Stimulated activated CD8-positive, alpha-beta memory T cell treated with anti-CD3 and anti-CD28 coated beads, Interleukin-2, amount 100 ng/mL, for 1 hour (primary cell): ENCODE results near the gene AOX1.
"Not testable (repeated sequence)": the region's sequence is repeated elsewhere in the genome, so short reads cannot be mapped to it uniquely, and the experiment has no call there.

ENCODE experiments used
- DNase-seq, 2 donors: peaks; one replicate each; pipeline ENCODE4 v3.0.0-alpha.2; 2020; ENCODE audit warnings: low read depth in 2 of 2

The AOX1 gene

DNA sequence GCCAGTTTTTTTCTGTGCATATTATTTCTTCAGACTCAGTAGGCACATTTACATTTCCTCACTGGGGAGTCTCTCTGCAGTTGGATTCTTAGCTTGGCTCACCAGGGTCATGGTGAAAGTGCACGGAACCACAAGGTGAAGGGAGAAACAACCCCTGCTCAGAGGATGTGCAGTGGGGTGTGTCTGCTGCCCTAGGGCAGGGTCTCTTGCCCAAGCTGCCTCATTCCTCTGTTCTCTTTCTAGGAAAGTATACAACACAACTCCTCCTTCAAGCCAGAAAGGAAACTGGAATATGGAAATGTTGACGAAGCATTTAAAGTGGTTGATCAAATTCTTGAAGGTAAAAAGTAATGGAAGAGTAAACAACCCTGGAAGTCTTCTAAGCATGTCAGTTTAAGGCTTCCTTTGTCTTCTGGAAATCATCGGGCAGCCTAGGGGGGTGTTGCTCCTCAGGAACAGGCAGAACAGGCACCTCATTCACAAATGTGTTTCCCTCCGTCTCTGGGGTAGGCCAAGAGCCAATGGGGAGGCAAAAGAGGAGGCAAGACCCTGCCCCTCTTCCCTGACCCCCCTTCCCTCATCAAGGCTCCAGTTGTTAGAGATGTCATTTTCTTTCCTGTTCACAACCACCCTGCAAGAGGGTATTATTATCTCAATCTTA lies 41.4 kb downstream of the AOX1 start:
- DNase-seq, result no peak

DNA sequence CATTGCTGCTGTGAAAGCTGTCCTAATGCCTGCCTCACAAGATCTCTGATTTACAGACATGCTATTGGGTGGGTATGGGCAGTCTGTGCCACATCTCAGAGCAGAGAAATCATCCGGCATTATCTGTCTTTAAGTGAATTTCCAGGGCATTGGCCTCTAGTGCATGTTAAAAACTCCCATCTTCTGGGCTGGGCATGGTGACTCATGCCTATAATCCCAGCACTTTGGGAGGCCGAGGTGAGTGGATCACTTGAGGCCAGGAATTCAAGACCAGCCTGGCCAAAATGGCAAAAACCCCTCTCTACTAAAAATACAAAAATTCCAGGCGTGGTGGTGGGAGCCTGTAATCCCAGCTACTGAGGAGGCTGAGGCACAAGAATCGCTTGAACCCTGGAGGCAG lies 42.6 kb downstream of the AOX1 start:
- not testable (repeated sequence) for DNase-seq

DNA sequence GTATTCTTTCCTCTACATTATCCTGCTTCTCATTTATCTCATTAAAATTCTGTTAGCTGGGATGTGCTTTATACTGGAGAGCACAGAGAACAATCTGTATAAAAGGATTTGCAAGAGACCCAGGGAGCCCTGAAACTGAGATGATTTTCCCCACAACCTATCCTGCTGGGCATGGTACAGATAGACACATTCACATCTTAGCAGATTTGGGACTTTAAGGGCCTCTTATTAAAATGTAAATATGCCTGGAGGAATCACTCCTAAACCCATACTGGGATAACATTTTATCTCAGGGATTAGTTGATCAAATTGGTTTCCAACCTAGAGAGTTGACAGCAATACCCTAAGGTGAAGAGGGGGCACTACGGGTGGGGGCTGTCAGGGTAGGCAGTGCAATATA lies 45.5 kb downstream of the AOX1 start:
- DNase-seq, result no peak

DNA sequence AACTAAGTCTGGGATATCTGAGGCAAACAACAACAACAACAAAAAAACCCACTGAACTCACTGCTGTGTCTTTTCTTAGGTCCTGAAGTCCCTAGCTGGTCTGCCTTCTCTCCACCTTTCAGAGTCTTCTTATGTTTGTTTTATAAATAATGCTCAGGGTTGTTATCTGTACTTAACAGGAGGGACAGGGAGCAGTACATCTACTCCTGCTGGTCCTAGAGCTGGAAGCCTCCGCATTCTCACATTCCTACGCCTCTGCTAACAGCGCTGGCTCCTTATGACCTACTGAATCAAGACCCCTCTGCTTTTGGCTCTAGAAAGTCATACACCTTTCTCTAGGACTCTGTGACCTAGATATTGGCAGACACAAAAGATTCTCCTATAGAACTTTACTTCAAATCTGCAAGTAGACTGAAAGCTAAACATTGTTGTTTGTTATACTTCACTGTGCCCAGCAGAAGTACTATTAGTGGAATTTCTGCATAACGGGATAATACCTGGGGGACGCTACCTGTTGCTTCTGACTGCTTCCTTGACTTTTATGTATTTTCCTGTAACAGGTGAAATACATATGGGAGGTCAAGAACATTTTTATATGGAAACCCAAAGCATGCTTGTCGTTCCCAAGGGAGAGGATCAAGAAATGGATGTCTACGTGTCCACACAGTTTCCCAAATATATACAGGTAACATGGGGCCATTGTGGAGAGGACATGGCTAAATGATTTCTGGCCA lies 48.6 kb downstream of the AOX1 start:
- no peak for DNase-seq

DNA sequence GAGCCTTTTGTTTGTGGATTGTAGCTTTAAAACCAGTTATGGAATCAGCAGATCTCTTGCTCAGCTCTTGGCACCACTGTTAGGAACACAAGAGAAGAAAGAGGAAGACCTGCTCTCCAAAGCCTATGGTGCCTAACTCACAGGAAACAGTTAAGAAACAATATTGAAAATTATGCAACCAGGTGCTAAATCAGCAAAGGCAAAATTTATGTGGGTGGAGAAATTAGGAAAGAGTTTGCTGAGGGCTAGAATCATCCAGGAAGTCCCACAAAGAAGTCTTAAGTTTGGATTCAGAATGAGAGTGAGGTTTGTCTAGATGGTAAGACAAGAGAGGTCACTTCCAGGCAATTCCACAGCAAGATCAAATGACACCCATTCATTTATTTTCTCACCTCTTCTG lies 49.4 kb downstream of the AOX1 start:
- DNase-seq, result no peak

DNA sequence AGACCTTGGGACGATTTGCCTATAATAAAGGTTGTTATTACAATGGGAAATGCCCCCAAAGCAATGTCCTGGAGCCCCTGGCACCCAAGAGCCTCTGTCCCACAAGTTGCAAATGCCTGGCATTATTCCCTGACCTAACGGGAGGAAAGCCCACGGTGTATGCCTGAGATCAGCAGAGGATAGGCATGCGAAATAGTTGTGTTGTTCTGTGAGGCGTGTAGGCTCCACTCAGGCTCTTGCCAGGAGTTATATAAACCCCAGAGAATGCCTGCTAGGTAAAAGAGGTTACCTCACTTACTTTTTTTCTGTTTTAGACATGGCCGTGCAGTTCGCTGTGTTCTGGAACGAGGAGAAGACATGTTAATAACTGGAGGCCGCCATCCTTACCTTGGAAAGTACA lies 52.1 kb downstream of the AOX1 start:
- DNase-seq, result no peak

DNA sequence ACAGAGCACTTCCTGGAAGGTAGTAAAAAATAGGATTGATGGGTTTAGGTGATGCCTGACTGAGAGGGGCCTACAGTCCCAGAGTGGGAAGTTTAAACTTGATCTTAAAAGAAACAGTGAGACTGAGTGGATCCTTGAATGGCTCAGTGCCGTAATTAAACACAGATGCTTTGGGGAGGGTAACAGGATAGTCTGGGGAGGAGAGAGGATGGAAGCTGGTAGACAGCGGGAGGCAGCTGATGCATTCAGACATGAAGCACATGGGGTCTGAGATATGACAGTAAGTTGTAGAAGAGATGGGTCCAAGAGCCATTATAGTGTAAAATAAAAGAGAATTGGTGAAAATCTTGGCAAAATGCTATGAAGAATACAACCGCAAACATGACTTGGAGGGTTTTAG lies 54.4 kb downstream of the AOX1 start:
- DNase-seq, result no peak

DNA sequence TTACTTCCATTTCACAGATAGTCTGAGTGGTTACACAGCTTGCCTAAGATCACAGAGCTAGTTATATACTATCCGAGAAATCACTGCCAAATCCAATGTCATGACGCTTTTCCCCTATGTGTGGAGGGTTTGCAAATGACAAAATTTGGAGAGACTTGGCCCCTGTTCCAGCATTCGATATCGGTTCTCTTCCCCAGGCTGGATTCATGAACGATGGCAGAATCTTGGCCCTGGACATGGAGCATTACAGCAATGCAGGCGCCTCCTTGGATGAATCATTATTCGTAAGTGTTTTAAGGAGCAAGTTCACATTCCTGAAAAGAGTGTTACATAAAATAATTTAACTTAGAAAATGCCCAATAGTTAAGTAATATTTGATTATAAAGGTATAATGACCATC lies 55.1 kb downstream of the AOX1 start:
- no peak for DNase-seq

GRCh38 chr2:200648518-200649281 lies 62.9 kb downstream of the AOX1 start:
- not testable (repeated sequence) for DNase-seq

- no peak for DNase-seq
Observed at GRCh38 chr2:200649724-200650123, 63.9 kb downstream of the AOX1 start.

DNA sequence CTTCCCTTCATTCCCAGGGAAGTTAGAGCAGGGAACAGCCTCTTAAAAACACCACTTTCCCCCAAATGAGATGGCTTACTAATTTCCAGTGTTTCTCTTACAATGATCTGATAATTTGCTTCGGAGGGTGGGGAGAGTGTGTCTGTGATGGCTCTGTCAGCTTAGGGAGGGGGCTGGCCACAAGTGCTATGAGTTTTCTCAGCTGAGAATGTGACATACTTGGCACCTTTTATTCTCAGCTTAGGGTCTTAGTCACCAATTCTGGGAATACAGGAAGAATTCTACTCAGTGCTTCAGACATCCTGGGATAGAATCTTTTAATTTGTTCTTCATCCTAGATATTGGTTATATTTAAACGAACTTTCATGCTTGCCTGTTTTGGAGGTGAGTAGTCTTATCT lies 64.4 kb downstream of the AOX1 start:
- DNase-seq, result no peak

- DNase-seq, result no peak
Observed at GRCh38 chr2:200652158-200652557, 66.3 kb downstream of the AOX1 start.

- no peak for DNase-seq
Observed at GRCh38 chr2:200653021-200653420, 67.2 kb downstream of the AOX1 start.

DNA sequence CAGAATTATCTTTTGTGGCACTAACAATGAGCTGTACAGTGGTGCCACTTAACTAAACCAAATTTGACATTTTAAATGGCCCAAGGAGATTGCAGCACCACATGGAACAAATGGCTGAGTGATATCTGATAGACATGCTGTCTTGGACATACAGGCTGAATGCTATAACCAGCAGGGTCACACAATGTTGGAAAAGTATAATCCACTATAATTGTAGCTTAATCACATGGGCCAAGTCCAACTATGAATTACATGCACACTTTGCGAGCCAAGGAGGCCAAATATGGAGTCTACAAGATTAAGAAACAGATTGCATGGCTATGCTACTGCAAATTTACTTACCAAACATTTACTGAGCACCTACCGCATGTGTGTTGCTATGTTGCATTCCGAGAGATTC lies 69.0 kb downstream of the AOX1 start:
- DNase-seq, result no peak

DNA sequence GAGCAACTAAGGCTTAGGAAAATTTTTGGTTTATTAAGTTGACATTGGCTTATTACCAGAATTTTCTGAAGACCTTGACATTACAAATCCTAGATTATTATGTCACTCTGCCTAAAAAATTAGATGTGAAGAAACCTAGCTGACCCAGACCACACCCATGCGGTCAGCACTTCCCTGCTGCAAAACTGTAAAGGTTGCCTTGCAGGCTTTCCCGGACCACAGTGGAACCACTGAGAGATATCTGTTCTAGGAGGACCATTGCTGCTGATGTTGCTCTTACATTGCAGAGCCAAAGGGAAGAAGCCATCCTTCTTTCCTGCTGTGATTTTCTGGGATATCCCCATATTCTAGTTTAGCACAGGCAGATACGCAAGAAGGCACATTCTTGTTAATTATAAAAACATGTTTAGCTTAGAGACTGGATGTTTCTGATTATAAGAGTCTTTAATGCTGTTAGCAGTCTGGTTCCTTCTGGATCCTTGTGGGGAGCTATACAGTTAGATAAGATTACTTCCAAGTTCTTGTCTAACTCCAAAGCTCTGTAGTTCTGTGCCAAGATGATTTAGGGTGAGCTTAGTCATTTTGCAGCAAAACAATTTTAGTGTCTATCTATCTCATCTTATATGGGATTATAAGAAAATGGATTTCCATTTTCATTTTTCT lies 70.2 kb downstream of the AOX1 start:
- DNase-seq, result no peak

DNA sequence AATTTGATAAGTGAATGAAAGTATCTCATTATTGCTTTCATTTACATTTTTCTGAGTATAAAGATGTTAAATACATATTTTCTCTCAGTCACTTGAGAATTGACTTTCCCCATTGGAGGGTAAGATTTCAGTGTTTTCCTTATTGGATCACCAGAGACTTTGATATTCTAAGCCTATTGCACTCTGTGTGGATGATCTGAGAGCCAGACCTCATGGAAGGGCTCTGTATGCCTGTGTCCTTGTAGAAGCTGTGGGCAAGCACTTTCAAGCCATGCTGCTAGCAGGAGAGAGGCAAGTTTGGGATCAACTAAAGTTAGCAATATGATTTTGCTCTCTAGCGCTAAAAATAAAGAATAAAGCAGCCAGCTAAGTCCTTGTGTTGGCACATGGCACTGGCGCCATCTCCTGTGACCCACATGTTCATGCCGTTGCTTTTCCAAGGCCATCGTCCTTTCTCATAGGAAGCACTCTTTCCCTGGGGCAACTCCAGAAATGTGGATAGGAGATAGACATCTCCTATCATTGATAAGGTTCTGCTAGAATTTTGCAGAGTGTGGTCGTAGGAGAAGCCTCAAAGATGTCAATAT lies 72.6 kb downstream of the AOX1 start:
- DNase-seq, result no peak

DNA sequence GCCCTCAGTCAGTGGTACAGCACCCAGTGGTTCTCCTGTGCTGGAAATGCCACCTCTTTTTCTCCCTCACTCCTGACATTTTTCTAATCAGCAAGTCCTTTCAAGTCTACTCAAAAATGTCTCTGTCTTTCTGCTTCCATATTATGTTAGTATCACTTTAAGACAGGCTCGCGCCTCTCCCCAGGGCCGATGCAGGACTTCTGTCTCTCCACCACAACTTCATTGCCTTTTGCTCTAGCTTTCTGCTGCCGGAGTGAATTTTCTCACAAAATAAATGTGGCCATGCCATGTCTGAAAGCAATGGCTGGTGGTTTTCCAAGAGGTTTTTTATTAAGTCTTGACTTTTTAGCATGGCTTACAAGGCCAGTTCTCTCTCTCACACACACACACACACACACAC lies 73.6 kb downstream of the AOX1 start:
- no peak for DNase-seq

DNA sequence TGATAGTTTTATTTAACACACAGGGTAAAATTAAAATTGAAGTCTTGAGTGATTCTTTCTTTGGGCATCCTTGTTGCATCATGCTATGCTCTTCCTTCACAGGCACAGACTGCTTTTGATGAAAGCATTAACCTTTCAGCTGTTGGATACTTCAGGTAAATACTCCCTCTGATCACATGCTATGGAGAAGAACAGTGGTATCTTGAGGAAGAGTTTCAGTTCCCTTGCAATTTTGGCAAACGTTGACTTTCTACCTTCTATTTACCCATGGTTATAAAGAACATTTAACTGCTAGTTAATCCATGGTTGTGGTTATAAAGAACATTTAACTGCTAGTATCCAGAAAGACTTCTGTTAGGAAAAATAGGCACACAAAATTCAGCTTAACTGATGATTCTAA lies 75.7 kb downstream of the AOX1 start:
- no peak for DNase-seq

- no peak for DNase-seq
Observed at GRCh38 chr2:200662727-200663126, 76.9 kb downstream of the AOX1 start.

DNA sequence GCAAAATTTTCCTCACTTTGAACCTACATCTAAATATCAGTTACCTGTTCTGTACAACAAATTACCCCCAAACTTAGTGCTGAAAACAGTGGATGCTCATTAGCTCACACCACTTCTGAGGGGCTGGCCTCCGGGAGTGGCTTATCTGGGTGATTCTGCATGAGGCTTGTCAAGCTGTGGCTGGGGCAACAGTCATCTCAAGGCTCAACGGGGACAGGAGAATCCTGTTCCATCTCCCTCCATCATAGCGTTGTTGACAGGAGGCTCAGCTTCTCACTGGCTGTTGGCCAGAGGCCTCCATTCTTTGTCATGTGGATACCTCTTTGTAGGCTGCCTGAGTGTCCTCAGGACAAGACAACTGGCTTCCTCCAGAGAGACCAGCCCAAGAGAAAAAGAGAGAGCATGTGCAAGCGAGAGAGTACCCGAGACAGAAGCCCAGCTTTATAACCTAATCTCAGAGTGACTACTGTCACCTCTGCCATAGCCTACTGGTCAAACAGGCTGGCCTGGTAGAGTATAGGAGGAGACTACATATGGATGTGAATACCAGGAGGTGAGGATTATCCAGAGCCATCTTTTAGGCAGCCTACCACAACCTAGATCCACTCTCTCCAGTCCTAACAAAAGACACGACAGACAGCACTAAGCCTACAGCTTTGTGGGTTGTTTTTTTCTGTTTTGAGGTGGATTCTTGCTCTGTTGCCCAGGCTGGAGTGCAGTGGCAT lies 79.1 kb downstream of the AOX1 start:
- DNase-seq, result no peak
